Measurements from ENCODE around the gene RNF5. TPM values are rescaled to one million over a fixed set of nuclear protein-coding genes. Genes with fewer than 3 reads are reported as not detected.

The RNF5 gene
- total RNA-seq, 8 experiments from 2014 or later = 40.1 to 152 (median 98.5) TPM

DNA sequence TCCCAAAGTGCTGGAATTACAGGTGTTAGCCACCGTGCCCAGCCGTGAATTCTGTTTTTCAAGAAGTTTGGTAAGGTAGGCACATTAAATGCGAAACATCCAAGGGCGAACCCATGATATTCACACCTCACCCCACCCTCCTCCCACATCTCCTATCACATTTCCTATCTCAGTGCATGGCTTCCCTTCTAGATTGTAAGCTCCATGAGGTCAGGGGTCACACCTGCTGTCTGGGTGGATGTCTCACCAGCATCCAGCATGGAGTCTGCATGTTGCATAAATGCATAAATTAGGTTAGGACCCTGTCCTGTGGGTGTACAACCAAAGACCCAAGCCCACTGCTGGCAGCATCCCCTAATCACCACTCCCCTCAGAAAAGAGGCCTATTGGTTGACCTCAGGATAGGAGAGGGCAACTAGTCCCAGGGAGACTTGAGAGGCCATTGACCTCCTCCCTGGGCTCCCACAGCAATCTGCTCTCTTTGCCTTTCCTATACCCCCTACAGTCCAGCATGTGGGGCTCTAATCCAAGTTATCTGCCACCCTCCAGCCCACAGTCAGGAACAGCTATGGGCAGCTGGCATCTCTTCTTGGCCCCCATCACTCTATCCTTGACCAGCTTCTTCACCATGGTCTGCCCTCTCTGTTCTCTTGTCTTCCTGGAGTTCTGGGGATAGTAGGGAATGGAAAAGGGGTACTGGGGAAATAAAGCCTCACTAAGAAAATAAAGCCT is 30.6 kb upstream of the RNF5 start:
- 100% methylated on average over 1 to 3 of the region's 4 CpGs; no CpG with 5 or more reads in 7 of the 10 experiments for WGBS, 10 experiments
- ATAC-seq (replicated peaks in 6 of 8) = no peak
- Histone ChIP-seq H3K4me3 (no peak overlapping the region), H3K27ac (no peak overlapping the region), H3K4me1 (replicated peaks in 1 of 2) (peaks cover 21 to 27% of the 10 kb centered on the region in 2 donors)
- in situ Hi-C loops (cut with MboI; ENCODE audit: low pct_unique_long_range_greater_than_20kb in 2 of 9, low sequenced_read_pairs in 9 of 9, unreplicated experiment in 9 of 9) = no loop called here

DNA sequence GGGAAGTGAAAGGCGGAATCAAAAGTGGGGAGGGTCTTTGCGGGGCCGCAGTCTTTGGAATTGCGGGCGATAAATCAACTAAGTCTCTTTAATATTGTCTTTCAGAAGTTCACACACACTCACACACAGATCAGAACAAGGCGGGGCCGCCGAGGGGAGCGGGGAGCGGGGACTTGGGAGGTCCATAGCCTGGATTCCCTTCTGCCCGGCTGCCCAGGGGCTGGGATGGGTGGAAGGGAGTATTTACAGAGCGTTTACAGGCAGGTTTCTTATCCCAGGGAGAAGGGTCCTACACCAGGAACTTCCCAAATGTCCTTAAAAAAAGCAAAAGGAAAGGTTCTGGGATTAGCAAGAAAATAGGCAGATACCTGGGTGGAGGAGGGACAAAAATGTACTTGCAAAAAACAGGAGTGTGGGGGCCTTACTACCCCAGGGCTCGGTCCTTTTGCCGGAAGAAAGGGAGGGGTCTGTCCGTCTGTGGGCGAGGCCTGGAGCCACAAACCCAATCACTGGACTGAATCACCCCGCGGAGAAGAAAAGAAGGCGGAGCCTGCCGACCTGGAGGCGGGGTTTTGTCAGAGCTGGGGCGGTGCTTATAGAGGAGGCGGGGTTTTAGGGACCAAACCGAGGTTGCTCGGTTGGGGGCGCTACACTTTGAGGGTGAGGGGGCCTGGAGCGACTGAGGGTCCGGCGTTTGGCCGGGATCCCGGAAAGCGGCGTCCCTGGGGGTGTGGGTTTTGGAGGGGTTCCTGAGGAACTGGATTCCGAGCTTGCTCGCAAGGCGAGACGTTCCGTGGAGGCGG is 29.7 kb upstream of the RNF5 start:
- peaks cover 27 to 34% of the 10 kb centered on the region in 2 donors for H3K4me1 ChIP-seq (replicated peaks in 1 of 2)
- H3K4me3 ChIP-seq = peak overlapping the region in 1 of 5 donors; percentile 29
- no peak overlapping the region for H3K27ac ChIP-seq
- peak in 2 of 8 experiments; percentile 8 to 21 for ATAC-seq (replicated peaks in 6 of 8)
- in situ Hi-C loops (cut with MboI; ENCODE audit: low pct_unique_long_range_greater_than_20kb in 2 of 9, low sequenced_read_pairs in 9 of 9, unreplicated experiment in 9 of 9) = no loop called here
- WGBS, 10 experiments = 27 to 88% (median 74%) methylated on average over 3 to 11 of the region's 39 CpGs; no CpG with 5 or more reads in 4 of the 10 experiments

DNA sequence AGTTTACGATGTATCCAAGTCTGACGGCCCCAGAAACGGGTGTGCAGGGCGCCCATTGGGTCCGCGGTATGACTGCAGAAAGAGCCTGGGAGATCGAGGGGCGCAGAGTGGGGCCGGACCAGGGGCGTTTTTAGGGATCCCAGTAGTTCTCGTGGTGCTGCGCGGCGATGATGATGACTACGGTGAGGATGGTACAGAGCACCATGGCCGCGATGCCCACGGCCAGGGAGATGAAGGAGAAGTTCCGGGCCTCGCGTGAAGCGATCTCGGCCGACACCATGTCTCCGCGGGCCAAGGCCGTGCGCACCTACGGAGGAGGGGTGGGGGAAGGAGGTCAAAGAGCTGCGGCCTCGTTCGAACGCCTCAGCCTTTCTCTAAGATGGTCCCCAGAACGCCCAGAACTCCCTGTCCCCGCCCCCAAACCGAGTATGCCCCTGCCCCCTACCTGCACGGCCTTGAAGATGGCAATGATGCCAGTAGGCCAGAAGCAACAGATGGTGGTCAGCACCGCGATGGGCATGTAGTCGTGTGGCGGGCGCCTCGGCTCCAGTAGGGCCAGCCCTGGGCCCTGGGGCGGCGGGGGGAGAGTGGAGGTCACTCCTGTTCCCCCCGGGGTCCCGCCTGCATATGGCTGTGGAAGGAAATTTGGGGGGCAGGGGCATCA is 29.0 kb upstream of the RNF5 start:
- 40 to 98% (median 80%) methylated on average over 1 to 8 of the region's 47 CpGs; no CpG with 5 or more reads in 5 of the 10 experiments for WGBS, 10 experiments
- ATAC-seq (replicated peaks in 6 of 8) = no peak
- Histone ChIP-seq H3K4me3 (no peak overlapping the region), H3K27ac (no peak overlapping the region), H3K4me1 (replicated peaks in 1 of 2) (peaks cover 27 to 34% of the 10 kb centered on the region in 2 donors)
- in situ Hi-C loops (cut with MboI; ENCODE audit: low pct_unique_long_range_greater_than_20kb in 2 of 9, low sequenced_read_pairs in 9 of 9, unreplicated experiment in 9 of 9) = no loop called here

DNA sequence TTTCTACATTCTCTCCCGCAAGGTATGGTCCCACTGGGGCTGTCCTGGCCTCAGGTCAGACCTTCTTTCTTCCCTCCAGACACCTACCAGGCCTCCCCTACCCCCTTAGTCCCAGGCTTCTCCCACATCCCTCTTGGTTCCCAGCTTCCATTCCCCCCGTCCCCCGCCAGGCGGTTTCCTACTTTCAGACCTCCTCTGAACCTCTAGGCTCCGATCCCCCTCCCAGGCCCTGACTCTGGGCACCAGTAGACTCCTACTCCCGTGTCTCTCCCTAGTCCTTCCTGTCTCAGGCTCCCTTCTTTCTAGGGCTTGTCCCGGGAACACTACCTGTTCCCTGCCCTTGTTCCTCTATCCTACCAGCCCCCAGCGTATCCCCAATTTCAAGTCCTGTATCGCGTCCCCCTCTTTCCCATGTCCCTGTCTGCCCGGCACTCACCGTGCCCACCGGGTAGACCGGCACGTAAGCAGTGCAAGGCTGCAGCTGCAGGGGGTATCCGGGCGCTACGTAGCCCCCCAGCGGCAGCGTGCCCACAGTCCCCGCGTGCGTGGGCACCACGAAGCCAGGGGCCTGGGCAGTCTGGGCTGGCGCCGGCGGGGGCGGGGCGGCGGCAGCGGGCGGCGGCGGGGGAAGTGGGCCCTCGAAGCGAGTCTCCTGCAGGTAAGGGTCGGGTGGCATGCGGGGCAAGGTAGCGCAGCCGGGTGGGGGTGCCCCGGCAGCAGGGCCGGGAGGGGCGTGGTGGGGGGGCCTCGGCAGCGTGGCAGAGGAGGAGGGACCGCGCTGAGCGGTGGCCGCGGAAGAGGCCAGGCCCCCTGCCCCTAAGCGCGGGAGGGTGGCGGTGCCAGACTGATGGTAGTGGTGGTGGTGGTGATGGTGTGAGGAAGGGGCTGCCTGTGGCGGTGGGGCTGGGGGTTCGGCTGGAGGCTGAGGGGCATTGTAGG is 28.0 kb upstream of the RNF5 start:
- H3K27ac ChIP-seq = no peak overlapping the region
- in situ Hi-C loops (cut with MboI; ENCODE audit: low pct_unique_long_range_greater_than_20kb in 2 of 9, low sequenced_read_pairs in 9 of 9, unreplicated experiment in 9 of 9) = no loop called here
- no peak overlapping the region for H3K4me3 ChIP-seq
- ATAC-seq (replicated peaks in 6 of 8) = no peak
- 60 to 100% (median 90%) methylated on average over 1 to 4 of the region's 55 CpGs; no CpG with 5 or more reads in 6 of the 10 experiments for WGBS, 10 experiments
- peaks cover 30 to 37% of the 10 kb centered on the region in 2 donors for H3K4me1 ChIP-seq (replicated peaks in 1 of 2)

DNA sequence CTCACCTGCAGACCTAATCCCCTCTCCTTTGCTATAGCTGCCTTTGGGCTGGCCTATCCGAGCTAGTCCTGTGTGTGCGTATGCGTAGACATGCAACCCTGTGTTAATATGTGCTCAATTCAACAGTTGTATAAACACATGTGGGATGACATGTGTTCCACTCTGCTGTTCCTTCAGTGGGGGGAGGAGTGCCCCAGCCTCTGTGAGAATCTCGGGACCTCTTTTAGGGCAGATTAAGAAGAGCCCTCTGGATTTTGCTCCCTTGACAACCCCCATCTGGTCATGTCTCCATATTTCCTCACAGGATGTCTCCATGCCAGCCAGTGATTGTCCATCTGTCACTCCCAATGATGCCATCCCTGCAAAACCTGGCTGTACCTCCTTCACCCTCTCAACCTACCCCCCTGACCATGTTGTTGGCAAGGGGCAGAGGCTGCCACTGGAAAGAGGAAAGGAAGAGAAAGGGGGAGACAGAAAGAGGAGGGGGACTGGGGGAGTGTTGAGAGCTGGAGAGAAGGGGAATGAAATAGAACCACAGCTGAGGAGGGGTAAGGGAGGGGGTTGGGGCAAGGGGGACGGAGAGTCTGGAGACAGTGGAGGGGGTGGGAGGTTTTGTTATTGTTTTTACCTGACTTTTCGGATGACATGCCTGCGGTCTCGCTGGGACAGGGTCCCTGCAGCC is 26.9 kb upstream of the RNF5 start:
- in situ Hi-C loops (cut with MboI; ENCODE audit: low pct_unique_long_range_greater_than_20kb in 2 of 9, low sequenced_read_pairs in 9 of 9, unreplicated experiment in 9 of 9) = no loop called here
- no peak overlapping the region for H3K27ac ChIP-seq
- ATAC-seq (replicated peaks in 6 of 8) = no peak
- peak overlapping the region; percentile 13 to 85 (median 55) for H3K4me3 ChIP-seq
- peaks cover 31 to 36% of the 10 kb centered on the region in 2 donors for H3K4me1 ChIP-seq (replicated peaks in 1 of 2)
- 64 to 86% (median 76%) methylated on average over 1 to 4 of the region's 8 CpGs; no CpG with 5 or more reads in 4 of the 10 experiments for WGBS, 10 experiments

GRCh38 chr6:32151863-32152768 is 26.1 kb upstream of the RNF5 start, which contains the start of gene PRRT1:
TSS of gene PRRT1 (minus strand) at chr6:32151939. CDS start at chr6:32151827, 112 bp downstream.
- H3K27ac ChIP-seq = peak within 1 kb of the TSS in 1 of 2 donors; percentile 84
- in situ Hi-C loops (cut with MboI; ENCODE audit: low pct_unique_long_range_greater_than_20kb in 2 of 9, low sequenced_read_pairs in 9 of 9, unreplicated experiment in 9 of 9) = no loop called here
- ATAC-seq (replicated peaks in 6 of 8) = no peak
- WGBS, 10 experiments = 0 to 45% (median 21%) methylated on average over 1 to 5 of the region's 24 CpGs; no CpG with 5 or more reads in 3 of the 10 experiments
- peaks cover 24 to 28% of the 10 kb centered on the region in 2 donors for H3K4me1 ChIP-seq (replicated peaks in 1 of 2)
- H3K4me3 ChIP-seq = peak within 1 kb of the TSS; percentile 54 to 85 (median 55)

DNA sequence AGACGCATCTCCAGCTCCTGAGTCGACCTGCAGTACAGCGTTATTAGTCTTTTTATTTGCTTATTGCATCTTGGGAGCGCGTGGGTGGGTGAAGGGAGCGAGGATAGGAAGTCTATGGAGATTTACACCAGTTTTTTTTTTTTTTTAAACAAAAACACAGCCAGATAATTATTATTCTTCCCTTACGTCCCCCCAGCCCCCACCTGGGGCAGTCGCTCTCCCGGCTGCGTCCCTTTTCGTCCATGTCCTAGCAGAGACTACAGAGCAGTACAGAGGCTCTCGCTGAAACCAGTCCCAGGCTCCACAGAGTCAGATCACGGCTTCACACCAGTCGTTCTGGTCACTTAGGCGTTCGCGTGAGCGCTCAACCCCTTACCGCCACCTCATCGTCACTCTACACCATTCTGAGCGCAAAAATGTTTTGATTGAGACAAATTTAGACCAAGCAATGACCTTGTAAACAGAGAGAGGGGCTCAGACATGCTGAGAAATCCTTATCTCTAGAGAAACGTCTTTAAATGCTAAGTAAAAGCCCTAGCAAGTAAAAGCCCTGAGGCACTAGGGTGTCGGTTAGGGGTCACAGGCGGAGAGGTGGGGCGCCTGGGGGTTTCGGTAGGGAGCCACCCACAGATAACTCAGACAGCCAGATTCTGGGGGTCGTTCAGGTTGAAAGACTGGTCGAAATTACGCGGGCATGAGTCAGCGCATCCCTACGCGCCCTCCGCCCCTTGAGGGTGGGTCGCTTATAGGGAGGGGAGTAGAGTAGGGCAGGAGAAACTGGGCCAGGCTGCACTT is 25.2 kb upstream of the RNF5 start:
- 0 to 14% (median 9%) methylated on average over 1 to 18 of the region's 35 CpGs; no CpG with 5 or more reads in 4 of the 10 experiments for whole genome bisulfite sequencing, 10 experiments
- Histone ChIP-seq H3K4me1 (replicated peaks in 1 of 2) (peaks cover 24 to 28% of the 10 kb centered on the region in 2 donors), H3K4me3 (peak overlapping the region; percentile 54 to 85 (median 55)), H3K27ac (peak overlapping the region; percentile 72 to 84)
- in situ Hi-C loops (cut with MboI; ENCODE audit: low pct_unique_long_range_greater_than_20kb in 2 of 9, low sequenced_read_pairs in 9 of 9, unreplicated experiment in 9 of 9) = no loop called here
- peak; percentile 51 to 68 (median 60) for ATAC-seq (replicated peaks in 6 of 8)

DNA sequence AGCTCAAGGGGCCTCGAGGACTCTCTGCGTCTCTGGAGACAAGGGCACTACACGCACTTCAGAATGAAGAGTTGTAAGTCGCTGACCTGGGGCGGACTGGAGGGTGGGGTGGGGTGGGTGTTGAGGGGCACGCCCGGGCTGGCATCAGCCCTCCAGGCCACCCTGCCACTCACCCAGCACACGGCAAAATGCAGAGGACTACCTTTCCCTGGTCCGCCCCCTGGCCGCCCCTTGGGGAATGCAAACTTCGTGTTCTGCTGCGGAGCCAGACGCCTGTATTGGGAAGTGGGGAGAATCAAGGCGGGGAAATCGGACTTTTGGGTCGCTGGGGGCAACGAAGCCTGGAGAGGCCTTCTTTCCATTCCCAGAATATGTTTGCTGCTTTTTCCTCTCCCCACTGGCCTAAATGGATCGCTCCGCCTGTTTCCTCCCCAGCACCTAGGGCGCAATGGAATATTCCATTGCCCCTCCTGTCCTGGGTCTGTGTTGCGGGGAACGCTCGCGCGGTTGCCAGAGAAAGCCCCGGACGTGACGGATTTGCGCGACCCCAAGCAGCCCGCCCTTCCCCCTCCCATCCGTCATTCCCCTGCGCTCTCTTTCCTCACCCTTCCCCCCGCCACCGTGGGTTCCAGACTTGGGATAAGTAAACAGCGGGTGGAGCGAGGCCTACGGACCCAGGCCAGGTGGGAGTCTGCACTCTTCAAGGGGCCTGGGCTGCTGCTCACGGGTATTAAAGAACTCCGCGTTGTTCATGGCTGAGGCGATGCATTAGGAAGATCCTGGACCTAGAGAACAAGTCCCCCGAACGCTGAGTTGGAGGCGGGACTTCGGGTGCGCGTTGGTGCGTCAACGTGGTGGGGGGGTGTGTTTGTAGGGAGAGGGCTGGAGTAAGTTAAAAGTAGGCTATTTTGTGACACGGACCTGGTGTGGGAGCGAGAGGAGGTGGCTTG is 24.4 kb upstream of the RNF5 start, which contains the start of gene PPT2:
PPT2 (plus strand) TSS at position 578 of the 950 bp plus-strand sequence. CDS start 454 bp downstream, outside the sequence.
- peak within 1 kb of the TSS; percentile 54 to 85 (median 55) for H3K4me3 ChIP-seq
- 0 to 3% (median 0%) methylated on average over 1 to 7 of the region's 52 CpGs; no CpG with 5 or more reads in 6 of the 10 experiments for WGBS, 10 experiments
- peak; percentile 61 to 86 (median 80) for ATAC-seq (replicated peaks in 6 of 8)
- peaks cover 24 to 28% of the 10 kb centered on the region in 2 donors for H3K4me1 ChIP-seq (replicated peaks in 1 of 2)
- peak within 1 kb of the TSS; percentile 72 to 84 for H3K27ac ChIP-seq
- in situ Hi-C loops (cut with MboI; ENCODE audit: low pct_unique_long_range_greater_than_20kb in 2 of 9, low sequenced_read_pairs in 9 of 9, unreplicated experiment in 9 of 9) = no loop called here

DNA sequence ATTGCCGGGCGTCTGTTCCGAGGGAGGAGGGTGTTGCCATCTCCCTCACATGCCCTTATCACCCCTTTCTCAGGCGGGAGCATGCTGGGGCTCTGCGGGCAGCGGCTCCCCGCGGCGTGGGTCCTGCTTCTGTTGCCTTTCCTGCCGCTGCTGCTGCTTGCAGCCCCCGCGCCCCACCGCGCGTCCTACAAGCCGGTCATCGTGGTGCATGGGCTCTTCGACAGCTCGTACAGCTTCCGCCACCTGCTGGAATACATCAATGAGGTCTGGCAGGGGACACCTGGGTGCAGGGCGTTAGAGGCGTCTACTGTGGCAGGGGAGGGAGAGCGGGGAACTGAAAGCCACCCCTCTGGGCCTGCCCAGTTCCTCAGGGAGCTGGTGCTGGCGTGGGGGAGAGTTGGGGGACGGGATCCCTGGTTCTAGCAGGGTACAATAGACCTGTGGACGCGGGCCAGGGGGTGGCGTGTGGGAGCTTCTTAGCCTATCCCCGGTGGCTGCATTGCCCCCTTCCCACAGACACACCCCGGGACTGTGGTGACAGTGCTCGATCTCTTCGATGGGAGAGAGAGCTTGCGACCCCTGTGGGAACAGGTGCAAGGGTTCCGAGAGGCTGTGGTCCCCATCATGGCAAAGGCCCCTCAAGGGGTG is 23.6 kb upstream of the RNF5 start:
- 0 to 100% (median 0%) methylated on average over 1 to 7 of the region's 34 CpGs; no CpG with 5 or more reads in 5 of the 10 experiments for WGBS, 10 experiments
- in situ Hi-C loops (cut with MboI; ENCODE audit: low pct_unique_long_range_greater_than_20kb in 2 of 9, low sequenced_read_pairs in 9 of 9, unreplicated experiment in 9 of 9) = no loop called here
- Histone ChIP-seq H3K27ac (peak overlapping the region; percentile 72 to 84), H3K4me1 (replicated peaks in 1 of 2) (peaks cover 24 to 28% of the 10 kb centered on the region in 2 donors), H3K4me3 (peak overlapping the region; percentile 54 to 85 (median 55))
- peak; percentile 8 to 62 (median 57) for ATAC-seq (replicated peaks in 6 of 8)

All from motor neuron (in vitro differentiated cells).